22Rv1 (cell line): ENCODE data around the gene RGS6.

Source experiments
- H3K27ac ChIP-seq: fragments of 450-650 bp; 2 replicates; pipeline ENCODE4 v1.5.1; 2017
- CTCF ChIP-seq: fragments of 450-650 bp; IDR thresholded peaks from 2 replicates; pipeline ENCODE4 v1.5.1; 2017; ENCODE audit warnings: mild to moderate bottlenecking
- ZFX ChIP-seq: fragments of 450-650 bp; IDR thresholded peaks from 2 replicates; pipeline ENCODE4 v1.6.1; 2017; ENCODE audit warnings: antibody characterized with exemption, borderline replicate concordance

RGS6 gene

GRCh38 chr14:72532686-72533454, 600.6 kb downstream of the RGS6 start:
- TF ChIP-seq ZFX (no peak), CTCF (no peak)
- no peak overlapping the region for H3K27ac ChIP-seq

- H3K27ac ChIP-seq: no peak overlapping the region
- TF ChIP-seq ZFX (no peak), CTCF (no peak)
Observed at GRCh38 chr14:72535485-72535884, 603.3 kb downstream of the RGS6 start.

GRCh38 chr14:72538387-72538786, 606.2 kb downstream of the RGS6 start:
- TF ChIP-seq CTCF (no peak), ZFX (no peak)
- H3K27ac ChIP-seq: no peak overlapping the region

- TF ChIP-seq ZFX: no peak
- no peak for TF ChIP-seq CTCF
- H3K27ac ChIP-seq: no peak overlapping the region
Observed at GRCh38 chr14:72539661-72540315, 607.6 kb downstream of the RGS6 start.

GRCh38 chr14:72540836-72541235, 608.6 kb downstream of the RGS6 start:
- no peak for TF ChIP-seq ZFX
- TF ChIP-seq CTCF: no peak
- H3K27ac ChIP-seq: no peak overlapping the region

GRCh38 chr14:72541546-72541945, 609.3 kb downstream of the RGS6 start:
- TF ChIP-seq ZFX (no peak), CTCF (no peak)
- no peak overlapping the region for H3K27ac ChIP-seq

- no peak for TF ChIP-seq ZFX
- TF ChIP-seq CTCF: no peak
- H3K27ac ChIP-seq: no peak overlapping the region
Observed at GRCh38 chr14:72543341-72543740, 611.1 kb downstream of the RGS6 start.
